Measurements from ENCODE around the gene NACC1. TPM values are rescaled to one million over a fixed set of nuclear protein-coding genes. Genes with fewer than 3 reads are reported as not detected.
"Not testable (repeated sequence)": the region's sequence is repeated elsewhere in the genome, so short reads cannot be mapped to it uniquely, and the experiment has no call there.

The NACC1 gene
- total RNA-seq, 1 donor from 2014 or later = 44.6 TPM

DNA sequence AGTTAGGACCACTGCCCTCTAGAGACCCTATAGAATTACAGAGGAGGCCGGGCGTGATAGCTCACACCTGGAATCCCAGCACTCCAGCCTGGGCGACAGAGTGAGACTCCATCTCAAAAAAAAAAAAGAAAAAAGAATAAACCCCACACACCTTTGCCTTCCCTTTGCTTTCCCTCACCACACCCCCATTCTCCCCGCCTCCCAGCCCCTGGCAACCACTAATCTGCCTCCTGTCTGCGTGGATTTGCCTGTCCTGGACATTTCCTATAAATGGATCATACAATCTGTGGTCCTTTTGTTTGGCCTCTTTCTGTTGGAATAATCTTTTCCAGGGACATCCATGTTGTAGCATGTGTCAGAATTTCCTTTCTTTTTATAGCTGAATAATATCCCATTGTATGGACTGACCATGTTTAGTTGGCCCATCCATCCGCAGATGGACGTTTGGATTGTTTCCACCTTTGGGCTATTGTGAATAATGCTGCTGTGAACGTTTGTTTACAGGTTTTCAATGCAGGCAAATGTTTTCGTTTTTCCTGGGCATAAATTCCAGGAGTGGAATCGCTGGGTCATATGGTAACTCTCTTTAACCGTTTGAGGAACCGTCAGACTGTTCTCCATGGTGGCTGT is 15.3 kb downstream of the NACC1 start:
- ATAC-seq (ENCODE audit: poor library complexity) (no peak), DNase-seq (no peak)
- intact Hi-C loops (cut with DNase I) = no loop called here

GRCh38 chr19:13134626-13135025 is 16.6 kb downstream of the NACC1 start:
- intact Hi-C loops (cut with DNase I) = no loop called here
- DNase-seq (no peak), ATAC-seq (ENCODE audit: poor library complexity) (peak; percentile 85)

- ATAC-seq (ENCODE audit: poor library complexity) (no peak), DNase-seq (no peak)
- intact Hi-C loops (cut with DNase I) = no loop called here
These were observed 17.3 kb downstream of the NACC1 start for GRCh38 chr19:13135068-13136062.

DNA sequence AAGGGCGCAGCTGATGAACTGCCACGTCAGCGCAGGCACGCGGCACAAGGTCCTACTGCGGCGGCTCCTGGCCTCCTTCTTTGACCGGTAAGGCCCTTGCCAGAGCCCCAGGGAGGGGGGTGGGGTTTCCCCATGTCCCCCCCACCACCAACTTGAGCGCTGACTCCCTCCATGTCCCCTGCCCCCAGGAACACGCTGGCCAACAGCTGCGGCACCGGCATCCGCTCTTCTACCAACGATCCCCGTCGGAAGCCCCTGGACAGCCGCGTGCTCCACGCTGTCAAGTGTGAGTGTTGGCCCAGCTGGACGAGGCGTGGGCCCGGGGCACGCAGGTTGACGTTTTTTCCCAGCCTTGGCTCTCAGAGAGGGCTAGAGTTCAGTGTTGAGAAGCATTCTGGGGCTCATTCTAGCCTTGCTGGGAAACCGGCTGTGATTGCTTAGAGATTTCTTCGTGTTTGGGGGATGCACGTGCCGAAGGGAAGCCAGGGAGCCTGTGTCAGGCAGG is 19.3 kb downstream of the NACC1 start:
- DNase-seq (no peak), ATAC-seq (ENCODE audit: poor library complexity) (no peak)
- intact Hi-C loops (cut with DNase I) = no loop called here

DNA sequence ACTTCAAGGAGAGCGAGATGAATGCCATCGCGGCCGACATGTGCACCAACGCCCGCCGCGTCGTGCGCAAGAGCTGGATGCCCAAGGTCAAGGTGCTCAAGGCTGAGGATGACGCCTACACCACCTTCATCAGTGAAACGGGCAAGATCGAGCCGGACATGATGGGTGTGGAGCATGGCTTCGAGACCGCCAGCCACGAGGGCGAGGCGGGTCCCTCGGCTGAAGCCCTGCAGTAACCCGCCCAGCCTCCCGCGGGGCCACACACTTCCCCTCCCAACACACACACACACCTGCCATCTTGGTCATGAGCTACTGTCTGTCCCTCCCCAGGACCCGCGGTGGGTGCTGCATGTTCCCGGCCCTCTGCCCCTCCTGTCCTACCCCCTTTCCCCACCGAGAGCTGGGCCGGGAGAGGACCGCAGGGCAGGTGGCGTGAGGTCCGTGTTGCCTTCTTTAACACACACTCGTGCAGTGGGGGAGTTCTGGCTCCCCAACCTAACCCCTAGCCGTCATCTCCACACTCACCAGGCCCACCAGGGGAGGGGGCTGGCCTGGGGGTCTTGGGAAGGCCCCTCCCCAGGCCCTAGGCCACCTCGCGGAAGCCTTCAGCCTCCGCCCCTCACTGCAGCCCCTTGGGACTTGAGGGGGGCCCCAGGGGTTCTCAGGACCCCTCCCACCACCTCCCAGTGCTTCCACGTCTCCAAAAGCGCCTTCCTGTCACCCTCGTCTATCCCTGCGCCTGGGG is 20.3 kb downstream of the NACC1 start:
- ATAC-seq (ENCODE audit: poor library complexity) = no peak
- intact Hi-C loops (cut with DNase I) = no loop called here

DNA sequence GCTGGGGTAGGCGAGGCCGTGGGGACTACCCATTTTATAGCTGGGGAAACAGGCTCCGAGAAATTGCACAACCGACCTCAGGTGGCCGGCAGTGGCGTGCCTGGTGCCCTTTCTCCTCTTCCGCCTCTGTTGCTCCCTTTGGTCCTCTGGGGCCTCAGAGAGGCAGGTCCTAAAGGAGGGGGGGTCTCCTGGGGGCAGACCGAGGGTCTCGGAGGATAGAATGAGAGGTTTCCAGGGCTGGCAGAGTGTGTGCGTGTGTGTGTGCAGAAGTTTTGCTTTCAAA is 20.8 kb downstream of the NACC1 start:
- DNase-seq (no peak), ATAC-seq (ENCODE audit: poor library complexity) (no peak)
- intact Hi-C loops (cut with DNase I) = no loop called here

More for the DNA sequence above, 20.3 kb downstream of the NACC1 start:
- no peak for DNase-seq

DNA sequence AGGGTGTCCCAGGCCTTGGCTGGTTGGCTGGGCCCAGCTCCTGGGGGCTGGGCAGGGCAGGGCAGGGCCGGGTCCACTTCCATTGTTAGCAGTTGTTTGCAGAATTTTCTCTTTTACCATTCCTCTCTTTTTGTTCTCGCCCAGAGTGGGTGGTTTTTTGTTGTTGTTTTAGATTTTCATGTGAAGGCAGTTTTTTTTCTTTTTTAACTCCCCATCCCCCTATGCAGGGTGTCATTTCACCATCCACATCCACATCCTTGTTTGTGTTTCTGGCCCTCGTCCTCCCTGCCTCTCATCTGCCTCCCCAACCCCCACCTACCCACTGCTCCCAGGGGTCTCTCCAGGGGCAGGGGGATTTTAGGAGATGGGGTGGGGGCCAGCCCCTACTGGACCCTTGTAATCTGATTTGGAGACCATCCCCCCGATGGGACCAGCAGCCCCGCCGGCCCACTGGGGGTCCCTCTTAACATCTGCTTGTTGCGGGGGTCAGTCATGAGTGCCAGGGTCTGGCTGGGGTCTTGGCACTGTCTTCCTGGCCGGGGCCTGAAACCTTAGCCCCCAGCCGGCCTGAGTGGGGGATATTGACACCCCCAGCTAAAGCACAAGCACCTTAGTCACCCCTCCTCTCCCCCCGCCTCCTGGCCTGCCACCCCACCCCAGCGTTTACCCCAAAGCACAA is 21.7 kb downstream of the NACC1 start:
- intact Hi-C loops (cut with DNase I) = no loop called here
- ATAC-seq (ENCODE audit: poor library complexity) = no peak
- DNase-seq = no peak

GRCh38 chr19:13146763-13147563 is 28.9 kb downstream of the NACC1 start:
- DNase-seq (peak; percentile 80), ATAC-seq (ENCODE audit: poor library complexity) (no peak)
- intact Hi-C loops (cut with DNase I) = no loop called here

- intact Hi-C loops (cut with DNase I); DNase-seq: not testable (repeated sequence)
These were observed 31.1 kb downstream of the NACC1 start for GRCh38 chr19:13149173-13149627.

GRCh38 chr19:13149628-13150186 is 31.6 kb downstream of the NACC1 start:
- DNase-seq = peak; percentile 72
- ATAC-seq (ENCODE audit: poor library complexity) = peak; percentile 0
- intact Hi-C loops (cut with DNase I) = no loop called here

More at GRCh38 chr19:13149173-13149627, 31.1 kb downstream of the NACC1 start:
- ATAC-seq (ENCODE audit: poor library complexity) = not testable (repeated sequence)

GRCh38 chr19:13150187-13150930 is 32.3 kb downstream of the NACC1 start, which contains the start of the genes IER2 and STX10:
TSS of gene IER2 (plus strand) at chr19:13150411. CDS start at chr19:13153187, 2,776 bp downstream.
TSS of gene STX10 (minus strand) at chr19:13150375. CDS start at chr19:13150173, 202 bp downstream.
- intact Hi-C loops (cut with DNase I) = no loop called here
- DNase-seq (peak; percentile 97), ATAC-seq (ENCODE audit: poor library complexity) (peak; percentile 70)

- intact Hi-C loops (cut with DNase I) = no loop called here
- ATAC-seq (ENCODE audit: poor library complexity) = no peak
- DNase-seq = peak; percentile 53
These were observed 33.0 kb downstream of the NACC1 start for GRCh38 chr19:13150931-13151604.

- DNase-seq = peak; percentile 98
- intact Hi-C loops (cut with DNase I) = no loop called here
- peak; percentile 76 for ATAC-seq (ENCODE audit: poor library complexity)
These were observed 33.7 kb downstream of the NACC1 start for GRCh38 chr19:13151605-13152355.

- DNase-seq (no peak), ATAC-seq (ENCODE audit: poor library complexity) (peak; percentile 0)
- intact Hi-C loops (cut with DNase I) = no loop called here
These were observed 34.4 kb downstream of the NACC1 start for GRCh38 chr19:13152356-13152973.

GRCh38 chr19:13152974-13153568 is 35.0 kb downstream of the NACC1 start:
- DNase-seq (peak; percentile 96), ATAC-seq (ENCODE audit: poor library complexity) (peak; percentile 68)
- intact Hi-C loops (cut with DNase I) = no loop called here

All from Right ventricle myocardium superior (tissue), 1 donor.